Central memory CD8-positive, alpha-beta T cell (primary cell): ENCODE measurements around the gene DEDD2.
"Not testable (repeated sequence)": the region's sequence is repeated elsewhere in the genome, so short reads cannot be mapped to it uniquely, and the experiment has no call there.

Source experiments
- ATAC-seq: fragments of 150-1000 bp; cut with Tn5 transposase; replicated peaks from 2 replicates; pipeline ENCODE4 v1.10.0; 2022; ENCODE audit warnings: mild to moderate bottlenecking, moderate FRiP score, moderate number of reproducible peaks; ENCODE audit not compliant: poor library complexity, severe bottlenecking; ENCODE audit errors: extremely low read depth
- DNase-seq, 2 donors: peaks; one replicate each; pipeline ENCODE4 v3.0.0; 2021; ENCODE audit warnings: low spot score in 2 of 2
- H3K27ac Mint-ChIP-seq: one replicate; pipeline ENCODE4 v1.8.0; 2022; ENCODE audit warnings: low read depth, mild to moderate bottlenecking, moderate library complexity, mixed read lengths
- H3K27me3 Mint-ChIP-seq: one replicate; pipeline ENCODE4 v1.8.0; 2022; ENCODE audit warnings: mixed read lengths
- H3K36me3 Mint-ChIP-seq: one replicate; pipeline ENCODE4 v1.8.0; 2022; ENCODE audit warnings: mild to moderate bottlenecking, moderate library complexity, mixed read lengths; ENCODE audit not compliant: insufficient read depth
- H3K4me1 Mint-ChIP-seq: one replicate; pipeline ENCODE4 v1.8.0; 2022; ENCODE audit warnings: mixed read lengths
- H3K4me3 Mint-ChIP-seq: one replicate; pipeline ENCODE4 v1.8.0; 2022; ENCODE audit warnings: mild to moderate bottlenecking, moderate library complexity, mixed read lengths
- H3K9me3 Mint-ChIP-seq: one replicate; pipeline ENCODE4 v1.8.0; 2022; ENCODE audit warnings: mixed read lengths

DEDD2 gene, protein sequence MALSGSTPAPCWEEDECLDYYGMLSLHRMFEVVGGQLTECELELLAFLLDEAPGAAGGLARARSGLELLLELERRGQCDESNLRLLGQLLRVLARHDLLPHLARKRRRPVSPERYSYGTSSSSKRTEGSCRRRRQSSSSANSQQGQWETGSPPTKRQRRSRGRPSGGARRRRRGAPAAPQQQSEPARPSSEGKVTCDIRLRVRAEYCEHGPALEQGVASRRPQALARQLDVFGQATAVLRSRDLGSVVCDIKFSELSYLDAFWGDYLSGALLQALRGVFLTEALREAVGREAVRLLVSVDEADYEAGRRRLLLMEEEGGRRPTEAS

DNA sequence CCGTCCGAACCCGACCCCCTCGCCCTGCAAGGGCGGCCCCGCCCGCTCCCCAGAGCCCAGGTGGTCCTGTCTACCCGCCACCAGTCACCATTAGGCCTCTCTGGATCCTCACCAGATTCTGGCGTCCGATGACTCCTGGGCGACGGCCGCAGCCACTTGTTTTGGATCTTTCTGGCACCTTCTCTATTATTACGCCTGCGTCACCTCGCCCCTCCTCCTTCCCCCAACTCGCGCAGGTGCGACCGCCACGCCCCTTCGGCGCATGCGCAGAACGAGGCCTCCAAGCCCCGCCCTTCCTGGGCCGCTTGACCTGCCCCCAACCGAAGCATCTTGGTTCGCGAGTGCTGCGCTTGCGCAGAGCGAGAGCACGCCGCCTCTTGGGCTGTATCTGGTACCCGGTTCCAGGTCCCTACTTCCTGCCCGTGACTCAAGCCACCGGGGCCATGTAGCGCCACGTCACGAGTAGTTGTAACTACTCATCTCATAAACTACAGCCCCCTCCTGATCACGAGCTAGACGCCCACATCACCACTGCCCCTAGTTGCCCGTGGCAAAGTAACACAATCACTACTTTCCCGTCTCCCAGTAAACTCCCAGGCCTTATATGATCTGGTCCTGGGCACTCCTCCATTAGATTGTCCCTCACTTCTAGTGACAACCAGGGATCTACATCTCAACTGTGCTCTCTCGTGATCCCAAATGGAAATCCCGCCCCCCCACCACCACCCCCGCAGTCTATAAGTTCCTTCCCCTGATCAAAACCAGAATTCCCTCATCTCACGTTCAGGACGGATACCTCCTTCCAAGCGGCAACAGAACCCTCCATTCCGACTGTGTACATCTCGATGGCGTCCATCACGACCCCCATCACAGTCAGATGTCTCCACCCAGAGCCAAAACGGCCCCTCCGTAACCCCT lies at the start of gene DEDD2:
Gene DEDD2, minus strand, starts transcription at position 158 of the 918 bp plus-strand sequence. CDS start 670 bp downstream, outside the sequence.
- peak within 1 kb of the TSS; percentile 96 for H3K4me3 Mint-ChIP-seq
- H3K4me1 Mint-ChIP-seq = peaks cover 76% of the 10 kb centered on the region
- peaks cover 43% of the 10 kb centered on the region for H3K36me3 Mint-ChIP-seq
- DNase-seq (peak; percentile 100), ATAC-seq (peak; percentile 74)
- no peaks in the 10 kb centered on the region for H3K9me3 Mint-ChIP-seq
- H3K27ac Mint-ChIP-seq = peak within 1 kb of the TSS; percentile 97
- H3K27me3 Mint-ChIP-seq = no peaks in the 10 kb centered on the region

DNA sequence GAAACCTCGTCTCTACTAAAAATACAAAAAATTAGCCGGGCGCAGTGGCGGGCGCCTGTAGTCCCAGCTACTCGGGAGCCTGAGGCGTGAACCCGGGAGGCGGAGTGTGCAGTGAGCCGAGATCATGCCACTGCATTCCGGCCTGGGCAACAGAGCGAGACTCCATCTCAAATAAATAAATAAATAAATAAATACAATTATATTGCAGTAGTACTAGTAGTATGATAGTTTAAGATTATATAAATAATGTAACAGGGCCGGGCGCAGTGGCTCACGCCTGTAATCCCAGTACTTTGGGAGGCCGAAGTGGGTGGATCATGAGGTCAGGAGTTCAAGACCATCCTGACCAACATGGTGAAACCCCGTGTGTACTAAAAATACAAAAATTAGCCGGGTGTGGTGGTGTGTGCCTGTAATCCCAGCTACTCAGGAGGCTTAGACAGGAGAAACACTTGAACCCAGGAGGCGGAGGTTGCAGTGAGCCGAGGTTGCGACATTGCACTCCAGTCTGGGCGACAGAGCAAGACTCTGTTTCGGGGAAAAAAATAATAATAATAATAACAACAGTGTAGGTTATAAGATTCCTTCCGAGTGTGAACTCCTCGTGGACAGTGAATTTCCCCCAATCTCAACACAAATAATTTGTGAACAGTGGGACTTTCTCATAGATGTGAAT lies 49.6 kb upstream of the DEDD2 start:
- not testable (repeated sequence) for ATAC-seq, H3K4me3 Mint-ChIP-seq, DNase-seq, H3K36me3 Mint-ChIP-seq, H3K4me1 Mint-ChIP-seq, H3K27ac Mint-ChIP-seq, H3K9me3 Mint-ChIP-seq, H3K27me3 Mint-ChIP-seq

DNA sequence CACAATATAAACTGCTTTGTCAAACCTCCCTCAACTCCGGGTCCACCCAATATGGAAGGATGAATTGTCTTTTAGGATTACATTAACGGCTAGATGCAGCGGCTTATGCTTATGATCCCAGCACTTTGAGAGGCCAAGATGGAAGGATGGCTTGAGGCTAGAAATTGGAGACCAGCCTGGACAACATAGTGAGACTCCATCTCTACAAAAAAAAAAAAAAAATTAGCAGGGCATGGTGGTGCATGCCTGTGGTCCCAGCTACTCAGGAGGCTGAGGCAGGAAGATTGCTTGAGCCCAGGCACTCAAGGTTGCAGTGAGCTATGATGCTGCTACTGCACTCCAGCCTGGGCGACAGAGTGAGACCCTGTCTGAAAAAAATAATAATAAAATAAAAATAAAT lies 48.6 kb upstream of the DEDD2 start:
- not testable (repeated sequence) for DNase-seq, H3K27ac Mint-ChIP-seq, H3K4me1 Mint-ChIP-seq, H3K4me3 Mint-ChIP-seq, ATAC-seq, H3K9me3 Mint-ChIP-seq, H3K36me3 Mint-ChIP-seq, H3K27me3 Mint-ChIP-seq

DNA sequence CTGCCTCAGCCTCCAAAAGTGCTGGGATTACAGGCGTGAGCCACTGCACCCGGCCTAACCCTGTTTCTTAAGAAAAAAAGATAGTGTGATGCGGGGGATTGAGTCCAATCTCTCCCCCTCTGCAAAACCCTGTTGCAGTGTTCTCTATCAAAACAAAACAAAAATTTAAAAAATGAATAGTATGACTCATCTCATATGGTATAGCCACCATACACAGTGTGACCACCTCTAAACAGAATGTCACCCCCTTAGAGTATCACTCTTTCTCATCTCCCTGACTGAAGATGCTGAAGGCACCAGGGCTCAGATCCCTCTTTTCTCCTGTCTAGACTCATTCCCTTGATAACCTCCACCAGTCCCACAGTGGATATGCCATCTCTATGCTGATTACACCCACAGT lies 44.3 kb upstream of the DEDD2 start:
- no peak overlapping the region for H3K4me3 Mint-ChIP-seq
- H3K4me1 Mint-ChIP-seq = no peaks in the 10 kb centered on the region
- no peak for ATAC-seq
- no peak for DNase-seq
- H3K9me3 Mint-ChIP-seq = no peaks in the 10 kb centered on the region
- H3K36me3 Mint-ChIP-seq = peaks cover 2% of the 10 kb centered on the region
- H3K27me3 Mint-ChIP-seq = no peaks in the 10 kb centered on the region
- H3K27ac Mint-ChIP-seq = no peak overlapping the region

DNA sequence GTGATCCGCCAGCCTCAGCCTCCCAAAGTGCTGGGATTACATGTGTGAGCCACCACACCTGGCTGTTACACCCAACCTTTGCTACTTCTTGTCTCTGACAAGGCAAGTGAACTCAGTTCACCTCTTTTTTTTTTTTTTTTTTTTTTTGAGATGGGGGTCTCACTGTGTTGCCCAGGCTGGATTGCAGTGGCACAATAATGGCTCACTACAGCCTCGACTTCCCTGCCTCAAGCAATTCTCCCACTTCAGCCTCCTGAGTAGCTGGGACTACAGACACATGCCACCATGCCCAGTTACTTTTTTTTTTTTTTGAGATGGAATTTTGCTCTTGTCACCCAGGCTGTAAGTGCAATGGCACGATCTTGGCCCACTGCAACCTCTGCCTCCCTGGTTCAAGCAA lies 40.4 kb upstream of the DEDD2 start:
- H3K4me3 Mint-ChIP-seq, ATAC-seq, DNase-seq, H3K27me3 Mint-ChIP-seq, H3K9me3 Mint-ChIP-seq, H3K27ac Mint-ChIP-seq: not testable (repeated sequence)
- peaks cover 12% of the 10 kb centered on the region for H3K4me1 Mint-ChIP-seq
- peaks cover 14% of the 10 kb centered on the region for H3K36me3 Mint-ChIP-seq

DNA sequence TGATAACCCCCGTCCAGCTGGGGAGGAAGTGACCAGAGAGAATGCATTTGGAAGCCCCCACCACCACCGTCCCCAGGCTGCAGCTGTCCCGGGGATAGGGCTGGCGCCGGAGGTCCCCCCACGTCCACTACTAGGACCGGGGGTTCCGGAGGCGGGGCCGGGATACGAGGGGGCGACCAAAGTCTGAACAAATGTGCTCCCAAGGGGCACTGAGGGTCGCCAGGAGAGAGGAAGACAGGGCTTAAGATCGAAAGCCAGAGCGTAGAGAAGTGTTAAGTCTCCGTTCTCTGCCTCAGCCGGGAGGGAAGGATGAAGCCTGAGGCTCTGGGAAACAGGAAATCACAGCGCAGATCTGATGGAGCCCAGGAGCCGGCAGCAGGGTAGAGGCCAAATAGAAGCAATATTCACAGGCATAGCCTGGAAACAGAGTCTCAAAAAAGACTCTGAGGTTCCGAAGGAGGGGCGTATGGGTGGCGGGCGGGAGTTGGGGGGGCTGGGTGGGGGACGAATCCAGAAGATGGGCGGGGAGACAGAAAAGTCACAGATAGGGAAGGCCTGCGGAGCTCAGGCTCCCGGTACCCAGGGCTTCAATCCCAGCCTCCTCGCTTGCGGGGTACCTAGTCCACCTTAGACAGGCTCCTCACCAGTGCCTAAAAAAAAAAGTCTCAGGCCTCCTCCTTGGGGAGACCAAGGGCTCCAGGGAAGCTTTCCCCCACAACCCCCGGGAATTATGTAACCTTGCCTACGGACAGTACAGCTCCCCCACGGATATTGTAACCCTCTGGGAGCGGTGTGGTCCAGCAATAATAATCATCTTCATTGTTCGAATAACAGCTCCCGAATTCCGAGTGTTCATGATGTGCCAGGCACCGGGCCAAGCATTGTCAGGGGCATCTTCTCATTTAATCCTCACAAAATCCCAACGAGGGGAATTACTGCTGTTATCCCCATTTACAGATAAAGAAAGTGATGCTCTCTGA lies 38.6 kb upstream of the DEDD2 start:
- Mint-ChIP-seq H3K4me1 (peaks cover 25% of the 10 kb centered on the region), H3K36me3 (peaks cover 22% of the 10 kb centered on the region), H3K9me3 (no peaks in the 10 kb centered on the region), H3K4me3 (peak overlapping the region; percentile 87), H3K27ac (peak overlapping the region; percentile 6), H3K27me3 (no peaks in the 10 kb centered on the region)
- DNase-seq (no peak), ATAC-seq (no peak)

DNA sequence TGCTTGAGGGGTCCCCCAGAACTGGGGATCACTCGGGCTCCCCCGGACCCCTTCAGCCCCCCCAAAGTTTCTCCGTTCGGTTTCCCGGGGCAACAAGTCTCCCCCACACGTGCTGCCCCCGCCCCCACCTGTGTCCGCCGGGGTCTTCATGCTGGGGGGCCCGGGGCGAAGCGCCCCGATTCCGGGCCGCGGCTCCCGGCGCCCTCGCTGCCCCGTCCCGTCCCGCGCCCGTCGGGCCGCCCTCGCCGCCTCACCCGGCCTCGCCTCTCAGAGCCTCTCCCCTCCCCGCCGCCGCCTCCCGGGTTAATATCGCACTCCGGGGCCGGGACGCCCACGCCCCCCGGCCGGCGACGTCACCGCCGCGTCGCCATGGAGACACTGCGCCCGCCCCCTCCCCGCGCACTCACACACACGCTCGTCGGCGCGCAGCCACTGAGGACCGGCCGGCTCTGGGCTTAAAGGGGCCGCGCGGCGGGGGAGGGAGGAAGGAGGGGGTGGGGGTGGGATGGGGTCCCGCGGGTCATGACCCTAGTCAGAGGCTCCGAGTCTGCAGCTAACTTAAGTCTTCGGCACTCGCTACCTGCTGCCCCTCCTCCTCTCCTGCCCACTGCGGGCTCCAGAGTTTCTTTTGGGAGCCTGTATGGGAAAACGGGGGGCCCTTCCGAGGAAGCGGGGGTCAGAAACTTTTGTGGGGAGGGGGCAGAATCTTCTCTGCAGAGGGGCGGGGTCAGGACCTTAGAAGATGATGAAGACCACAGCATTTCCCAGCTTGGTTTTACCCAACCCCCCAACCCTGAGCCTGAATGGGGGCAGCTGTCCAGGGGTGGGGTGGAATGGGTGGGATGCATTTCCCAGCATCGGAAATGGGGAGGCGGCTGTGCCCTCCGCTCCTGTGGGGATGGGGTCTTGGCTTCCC lies 37.6 kb upstream of the DEDD2 start, which contains the start of gene ERF:
Gene ERF, minus strand, starts transcription at position 279 of the 916 bp plus-strand sequence. Its CDS starts 129 bp downstream, at position 150.
- peak within 1 kb of the TSS; percentile 6 for H3K27ac Mint-ChIP-seq
- no peaks in the 10 kb centered on the region for H3K27me3 Mint-ChIP-seq
- H3K36me3 Mint-ChIP-seq = peaks cover 22% of the 10 kb centered on the region
- ATAC-seq (peak; percentile 81), DNase-seq (peak; percentile 91 to 94)
- peaks cover 25% of the 10 kb centered on the region for H3K4me1 Mint-ChIP-seq
- H3K9me3 Mint-ChIP-seq = no peaks in the 10 kb centered on the region
- peak within 1 kb of the TSS; percentile 87 for H3K4me3 Mint-ChIP-seq

DNA sequence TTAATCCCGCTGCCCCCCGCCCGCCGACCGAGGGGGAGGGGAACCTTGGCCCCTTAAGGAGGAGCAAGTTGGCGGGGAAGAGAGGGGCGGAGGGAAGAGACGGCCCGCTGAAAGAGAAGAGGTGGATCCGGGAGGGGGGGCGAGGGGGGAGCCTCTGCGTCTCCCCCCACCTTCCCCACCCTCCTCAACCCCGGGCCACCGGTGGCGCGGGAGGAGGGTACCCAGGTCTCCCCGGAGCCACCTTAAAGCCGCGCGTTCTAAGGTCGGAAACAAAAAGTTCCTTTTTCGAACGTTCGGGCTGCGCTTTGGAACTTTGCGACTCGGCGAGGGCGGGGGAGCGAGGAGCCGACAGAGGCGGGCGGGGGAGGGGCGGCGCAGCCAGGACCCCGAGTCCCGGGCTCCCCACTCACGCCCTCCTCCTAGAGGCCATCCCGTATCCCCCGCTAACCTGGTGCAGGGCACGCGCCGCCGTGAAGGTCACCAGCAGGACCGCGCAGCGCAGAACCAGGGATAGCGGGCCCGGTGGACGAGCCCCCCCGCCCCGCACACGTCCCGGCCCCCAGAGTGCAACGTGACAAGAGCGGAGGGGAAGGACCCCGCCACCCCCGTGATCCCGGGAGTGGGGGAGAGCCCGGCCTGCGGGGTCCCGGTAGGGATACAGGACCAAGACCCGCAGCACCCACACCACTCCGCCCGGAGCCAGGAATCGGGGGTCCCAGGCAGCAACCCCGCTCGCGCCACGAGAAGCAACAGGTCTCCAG lies 36.8 kb upstream of the DEDD2 start:
- ATAC-seq (peak; percentile 60), DNase-seq (peak; percentile 48 to 58)
- H3K27me3 Mint-ChIP-seq = no peaks in the 10 kb centered on the region
- no peak overlapping the region for H3K27ac Mint-ChIP-seq
- H3K4me1 Mint-ChIP-seq = peaks cover 25% of the 10 kb centered on the region
- peak overlapping the region; percentile 87 for H3K4me3 Mint-ChIP-seq
- no peaks in the 10 kb centered on the region for H3K9me3 Mint-ChIP-seq
- peaks cover 25% of the 10 kb centered on the region for H3K36me3 Mint-ChIP-seq

DNA sequence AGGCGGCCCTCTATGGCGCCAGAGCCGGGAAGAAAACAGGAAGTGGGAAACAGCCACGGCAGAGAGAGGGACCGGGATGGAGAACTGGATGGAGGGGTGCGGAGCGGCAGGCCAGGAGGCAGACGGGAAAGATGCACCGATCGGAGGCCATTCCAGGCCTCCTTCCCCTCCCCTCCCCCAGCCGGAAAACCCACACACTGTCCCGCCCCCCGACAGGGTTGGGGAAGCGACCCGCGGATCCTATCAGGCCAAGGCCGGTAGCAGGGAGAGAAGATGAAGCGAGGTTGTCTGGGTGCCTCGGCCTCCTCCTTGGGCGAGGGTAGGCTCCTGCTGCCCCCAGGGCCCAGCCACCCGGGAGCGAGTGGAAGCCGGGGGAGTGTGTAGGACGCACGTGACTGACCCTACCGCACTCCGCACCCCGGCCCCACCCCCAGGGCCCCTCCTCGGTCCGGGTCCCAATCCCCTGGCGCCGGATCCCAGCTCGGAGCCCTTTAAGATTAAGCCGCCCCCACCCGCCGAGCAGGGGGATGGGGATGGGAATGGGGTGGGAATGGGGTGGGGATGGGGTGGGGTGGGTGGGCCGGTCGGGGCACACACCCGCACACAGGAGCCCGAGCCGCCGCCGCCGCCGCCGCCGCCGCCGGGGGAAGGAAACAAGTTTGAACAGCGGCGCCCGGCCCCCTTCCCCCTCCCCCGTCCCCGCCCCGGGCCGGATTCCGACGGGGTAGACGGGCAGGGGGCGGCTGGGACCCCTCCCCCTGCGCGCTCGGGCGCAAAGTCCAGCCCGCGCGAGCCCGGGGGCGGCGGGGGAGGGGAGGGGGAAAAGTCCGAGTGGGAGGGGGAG lies 36.0 kb upstream of the DEDD2 start:
- Mint-ChIP-seq H3K4me1 (peaks cover 25% of the 10 kb centered on the region), H3K4me3 (peak overlapping the region; percentile 87), H3K27ac (peak overlapping the region; percentile 92), H3K27me3 (no peaks in the 10 kb centered on the region), H3K36me3 (peaks cover 33% of the 10 kb centered on the region), H3K9me3 (no peaks in the 10 kb centered on the region)
- DNase-seq (peak in 1 of 2 donors; percentile 32), ATAC-seq (peak; percentile 15)
